PFSK-1 (cell line): ENCODE results near the gene SIPA1L3.

Source experiments
- FOXP2 ChIP-seq: optimal IDR thresholded peaks from 2 replicates; pipeline ENCODE3; 2011; ENCODE audit warnings: borderline replicate concordance, control low read depth, inconsistent platforms; ENCODE audit not compliant: insufficient read depth; ENCODE audit errors: extremely low read length, extremely low read depth
- POLR2AphosphoS5 ChIP-seq: IDR thresholded peaks from 2 replicates; pipeline ENCODE4 v1.6.1; 2012; ENCODE audit warnings: low read depth, mild to moderate bottlenecking, control low read depth, low read length, moderate library complexity
- SIN3A ChIP-seq: IDR thresholded peaks from 2 replicates; pipeline ENCODE4 v1.6.1; 2012; ENCODE audit warnings: mild to moderate bottlenecking, low read length, moderate library complexity, borderline replicate concordance; ENCODE audit not compliant: insufficient read depth
- TAF1 ChIP-seq: IDR thresholded peaks from 2 replicates; pipeline ENCODE4 v1.6.1; 2012; ENCODE audit warnings: low read length, control low read depth, borderline replicate concordance; ENCODE audit not compliant: insufficient read depth
- TF ChIP-seq, protein P1 (sequence below), 2 experiments: IDR thresholded peaks; 2 replicates each; pipeline versions ENCODE4 v1.6.1 to v1.8.0; 2011 to 2012; ENCODE audit warnings: low read depth in 2 of 2, low read length in 2 of 2, control low read depth in 1 of 2, inconsistent platforms in 1 of 2, mild to moderate bottlenecking in 1 of 2, moderate library complexity in 1 of 2; ENCODE audit not compliant: insufficient read depth in 1 of 2

DNA sequence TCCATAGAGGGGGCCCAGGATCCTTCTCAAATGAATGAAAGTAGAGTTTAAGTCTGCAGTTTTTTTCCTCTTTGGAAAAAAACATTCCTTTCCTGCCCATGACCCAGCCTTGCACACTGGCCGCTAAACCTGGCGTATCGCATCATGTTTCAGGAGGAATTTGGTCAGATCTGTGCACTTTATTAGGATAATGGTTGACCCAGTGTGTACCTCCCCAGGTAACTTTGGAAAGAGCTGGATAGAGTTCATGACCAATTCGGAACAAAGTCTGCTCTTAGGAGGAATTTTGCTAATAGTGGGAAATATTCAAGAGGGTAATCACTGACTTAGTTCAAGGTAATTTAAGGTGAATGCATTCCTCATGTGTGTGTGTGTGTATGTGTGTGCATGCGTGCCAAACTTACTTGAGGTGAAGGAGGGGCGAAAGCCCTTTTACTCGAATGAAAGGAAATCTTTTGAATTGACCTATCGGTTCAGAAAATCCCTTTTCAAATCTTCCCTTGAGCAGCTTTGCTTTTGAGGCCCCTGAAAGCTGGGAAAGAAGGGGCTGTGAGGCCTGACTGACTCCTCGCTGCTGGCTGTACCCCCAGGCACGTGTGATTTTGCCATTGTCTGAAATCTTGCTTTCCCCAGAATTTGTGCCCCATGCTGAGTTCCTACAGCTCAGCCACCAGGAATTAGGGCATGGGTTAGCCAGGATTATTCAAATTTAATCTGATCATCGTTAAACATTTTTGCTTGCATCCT lies 46.3 kb downstream of the SIPA1L3 start:
- TF ChIP-seq TAF1, result no peak
- no peak for TF ChIP-seq POLR2AphosphoS5
- TF ChIP-seq, protein P1, sequence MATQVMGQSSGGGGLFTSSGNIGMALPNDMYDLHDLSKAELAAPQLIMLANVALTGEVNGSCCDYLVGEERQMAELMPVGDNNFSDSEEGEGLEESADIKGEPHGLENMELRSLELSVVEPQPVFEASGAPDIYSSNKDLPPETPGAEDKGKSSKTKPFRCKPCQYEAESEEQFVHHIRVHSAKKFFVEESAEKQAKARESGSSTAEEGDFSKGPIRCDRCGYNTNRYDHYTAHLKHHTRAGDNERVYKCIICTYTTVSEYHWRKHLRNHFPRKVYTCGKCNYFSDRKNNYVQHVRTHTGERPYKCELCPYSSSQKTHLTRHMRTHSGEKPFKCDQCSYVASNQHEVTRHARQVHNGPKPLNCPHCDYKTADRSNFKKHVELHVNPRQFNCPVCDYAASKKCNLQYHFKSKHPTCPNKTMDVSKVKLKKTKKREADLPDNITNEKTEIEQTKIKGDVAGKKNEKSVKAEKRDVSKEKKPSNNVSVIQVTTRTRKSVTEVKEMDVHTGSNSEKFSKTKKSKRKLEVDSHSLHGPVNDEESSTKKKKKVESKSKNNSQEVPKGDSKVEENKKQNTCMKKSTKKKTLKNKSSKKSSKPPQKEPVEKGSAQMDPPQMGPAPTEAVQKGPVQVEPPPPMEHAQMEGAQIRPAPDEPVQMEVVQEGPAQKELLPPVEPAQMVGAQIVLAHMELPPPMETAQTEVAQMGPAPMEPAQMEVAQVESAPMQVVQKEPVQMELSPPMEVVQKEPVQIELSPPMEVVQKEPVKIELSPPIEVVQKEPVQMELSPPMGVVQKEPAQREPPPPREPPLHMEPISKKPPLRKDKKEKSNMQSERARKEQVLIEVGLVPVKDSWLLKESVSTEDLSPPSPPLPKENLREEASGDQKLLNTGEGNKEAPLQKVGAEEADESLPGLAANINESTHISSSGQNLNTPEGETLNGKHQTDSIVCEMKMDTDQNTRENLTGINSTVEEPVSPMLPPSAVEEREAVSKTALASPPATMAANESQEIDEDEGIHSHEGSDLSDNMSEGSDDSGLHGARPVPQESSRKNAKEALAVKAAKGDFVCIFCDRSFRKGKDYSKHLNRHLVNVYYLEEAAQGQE (IDR thresholded peaks at IDR 0.05; ENCODE audit: insufficient read depth in 1 of 2, low read depth in 2 of 2, low read length in 2 of 2), result no peak
- TF ChIP-seq SIN3A, result no peak
- TF ChIP-seq FOXP2, result no peak
